Stimulated activated CD4-positive, alpha-beta T cell treated with anti-CD3 and anti-CD28 coated beads, Interleukin-15, amount 100 ng/mL, for 48 hours (primary cell): ENCODE measurements around the gene SLC1A1.
"Not testable (repeated sequence)": the region's sequence is repeated elsewhere in the genome, so short reads cannot be mapped to it uniquely, and the experiment has no call there.

Experiments used
- DNase-seq, 2 donors: peaks; one replicate each; pipeline ENCODE4 v3.0.0-alpha.2; 2020; ENCODE audit warnings: low read depth in 2 of 2

The SLC1A1 gene

DNA sequence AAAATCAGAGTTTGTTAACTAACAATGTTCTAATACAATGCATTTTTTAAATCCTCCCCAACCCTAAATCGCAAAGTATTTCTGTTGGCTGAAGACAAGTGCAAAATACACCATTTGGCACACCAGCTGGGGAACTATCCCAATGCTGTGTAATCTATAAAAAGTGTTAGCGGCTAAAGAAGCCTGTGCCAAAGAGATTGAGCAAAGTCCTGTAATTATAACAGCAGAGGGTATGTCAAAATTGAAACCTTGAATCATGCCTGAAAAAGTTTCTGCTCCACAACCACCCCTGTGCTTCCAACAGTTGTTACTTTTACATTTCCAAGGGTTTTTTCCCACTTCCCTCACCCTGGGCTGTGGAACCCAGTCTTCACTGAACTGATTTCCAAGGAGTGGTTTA, 88.7 kb downstream of the SLC1A1 start:
- no peak for DNase-seq

DNA sequence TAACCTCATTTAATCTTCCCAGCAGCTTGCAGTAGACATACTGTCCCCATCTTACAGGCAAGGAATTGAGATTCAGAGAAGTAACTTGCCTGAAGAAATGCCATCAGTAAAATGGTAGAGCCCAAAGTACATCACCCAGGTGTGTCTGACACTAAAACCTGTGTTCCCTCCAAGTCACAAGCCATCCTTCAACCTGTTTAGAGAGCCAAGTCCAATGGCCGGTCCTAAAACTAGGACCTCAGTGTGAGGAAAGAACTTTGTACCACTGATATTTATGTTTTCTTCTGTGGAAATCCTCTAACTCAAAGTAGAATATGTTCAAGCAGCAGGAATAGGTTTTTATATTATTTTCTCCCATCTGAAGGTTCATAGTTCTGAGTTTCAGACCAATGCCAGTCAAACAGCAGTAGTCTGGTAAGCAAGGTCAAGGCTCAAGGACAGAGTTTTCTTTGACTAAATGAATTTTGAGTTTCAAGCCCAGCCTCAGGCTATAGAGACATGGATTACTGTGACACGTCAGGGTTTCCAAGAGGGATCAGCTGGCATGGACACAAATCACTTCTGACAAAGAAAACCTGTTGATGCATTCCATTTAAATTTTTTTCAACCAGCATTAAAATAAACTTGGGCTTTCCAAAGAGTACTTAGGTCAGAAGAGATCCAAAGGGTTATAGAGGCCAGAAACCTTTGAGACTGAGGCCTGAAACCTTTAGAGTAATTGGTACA, 90.9 kb downstream of the SLC1A1 start:
- DNase-seq, result no peak

DNA sequence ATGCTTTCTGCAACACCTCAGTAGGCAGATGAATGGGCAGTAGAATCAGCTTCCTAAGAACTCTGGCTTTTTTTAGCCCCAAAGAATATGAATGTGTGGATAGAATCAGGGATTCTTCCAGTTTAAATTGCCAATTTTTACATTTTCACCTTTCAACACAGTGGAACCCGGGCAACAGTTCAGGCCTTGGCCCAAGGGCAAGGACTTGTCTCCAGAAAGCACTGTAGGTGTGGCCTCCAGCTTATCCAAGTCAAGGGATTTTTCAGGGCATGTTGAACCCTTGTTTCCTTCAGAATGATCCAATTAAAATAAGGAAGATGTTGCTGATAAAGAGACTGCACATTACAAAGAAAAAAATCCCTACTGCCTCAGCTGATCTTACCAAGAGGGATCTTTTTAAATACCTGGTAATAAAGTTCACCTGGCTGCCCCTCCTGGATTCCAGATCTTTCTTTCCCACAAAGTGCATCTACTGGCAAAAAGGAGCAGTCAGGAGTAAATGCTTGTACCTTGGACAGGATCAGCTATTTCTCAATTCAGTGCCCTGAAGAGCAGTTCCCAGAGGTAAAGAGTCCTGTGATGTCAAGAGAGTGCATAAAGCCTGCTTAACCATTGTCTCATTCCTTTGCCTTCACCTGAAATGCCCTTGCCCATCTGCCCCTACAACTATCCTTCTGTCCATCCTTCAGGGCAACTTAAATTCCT, 91.7 kb downstream of the SLC1A1 start:
- no peak for DNase-seq

DNA sequence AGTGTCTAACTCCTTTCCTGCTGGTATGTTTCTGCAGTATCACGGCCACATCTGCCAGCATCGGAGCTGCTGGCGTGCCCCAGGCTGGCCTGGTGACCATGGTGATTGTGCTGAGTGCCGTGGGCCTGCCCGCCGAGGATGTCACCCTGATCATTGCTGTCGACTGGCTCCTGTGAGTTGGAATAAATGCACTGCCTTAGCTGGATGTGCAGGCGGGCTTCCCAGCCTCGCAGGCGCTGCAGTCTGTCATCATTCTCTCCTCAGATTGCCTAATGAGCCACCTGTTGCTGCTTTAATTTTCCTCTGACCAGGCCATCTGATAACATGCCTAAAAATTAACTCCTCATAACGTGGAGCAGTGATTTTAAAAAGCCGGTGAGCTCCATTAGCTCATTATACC, 92.7 kb downstream of the SLC1A1 start:
- DNase-seq, result no peak

DNA sequence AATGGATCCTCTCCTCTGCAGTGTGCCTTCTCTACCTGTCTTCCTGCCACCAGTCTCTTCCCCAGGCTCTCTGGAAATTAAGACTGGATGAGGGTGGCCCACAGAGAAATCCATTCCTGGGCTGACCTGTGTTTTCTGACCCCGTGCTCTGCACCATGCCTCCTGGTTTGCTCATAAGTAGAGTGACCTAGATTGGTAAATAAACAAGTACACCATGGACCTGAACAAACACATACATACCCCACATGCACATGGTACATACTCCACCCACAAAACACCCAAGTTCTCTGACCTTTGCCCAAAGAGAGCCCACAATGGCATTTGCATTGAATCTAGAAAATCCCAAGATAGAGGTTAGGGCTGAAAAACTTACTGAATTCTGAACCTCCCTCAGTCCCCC, 94.4 kb downstream of the SLC1A1 start:
- no peak for DNase-seq

DNA sequence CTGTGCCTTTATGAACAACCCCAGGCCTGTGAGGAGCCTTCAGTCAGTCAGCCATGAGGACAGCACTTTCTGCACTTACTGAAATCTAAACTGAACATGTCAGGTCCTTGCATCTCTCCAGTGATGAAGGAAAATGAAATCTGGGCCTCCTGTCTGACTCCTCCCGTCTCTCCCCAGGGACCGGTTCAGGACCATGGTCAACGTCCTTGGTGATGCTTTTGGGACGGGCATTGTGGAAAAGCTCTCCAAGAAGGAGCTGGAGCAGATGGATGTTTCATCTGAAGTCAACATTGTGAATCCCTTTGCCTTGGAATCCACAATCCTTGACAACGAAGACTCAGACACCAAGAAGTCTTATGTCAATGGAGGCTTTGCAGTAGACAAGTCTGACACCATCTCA, 94.9 kb downstream of the SLC1A1 start:
- DNase-seq, result no peak

DNA sequence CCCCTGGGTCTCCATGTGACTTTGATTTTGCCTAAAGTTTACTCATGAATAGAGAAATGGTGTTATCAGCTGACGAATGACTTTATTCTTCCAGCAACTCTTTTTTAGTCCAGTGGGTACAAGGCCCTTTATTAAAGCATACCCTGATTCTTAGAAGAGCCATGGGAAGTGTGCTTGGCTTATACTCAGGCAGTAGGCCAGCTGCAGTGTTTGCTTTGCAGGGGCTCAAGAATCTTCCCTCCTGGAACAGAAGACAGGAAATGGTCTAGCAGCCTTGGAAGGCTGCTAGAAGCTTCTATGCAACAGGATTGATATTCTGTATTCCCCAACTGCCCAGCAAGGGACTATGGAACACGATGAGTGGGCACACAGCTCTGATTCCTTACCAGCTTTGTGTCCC, 98.5 kb downstream of the SLC1A1 start:
- DNase-seq, result no peak

DNA sequence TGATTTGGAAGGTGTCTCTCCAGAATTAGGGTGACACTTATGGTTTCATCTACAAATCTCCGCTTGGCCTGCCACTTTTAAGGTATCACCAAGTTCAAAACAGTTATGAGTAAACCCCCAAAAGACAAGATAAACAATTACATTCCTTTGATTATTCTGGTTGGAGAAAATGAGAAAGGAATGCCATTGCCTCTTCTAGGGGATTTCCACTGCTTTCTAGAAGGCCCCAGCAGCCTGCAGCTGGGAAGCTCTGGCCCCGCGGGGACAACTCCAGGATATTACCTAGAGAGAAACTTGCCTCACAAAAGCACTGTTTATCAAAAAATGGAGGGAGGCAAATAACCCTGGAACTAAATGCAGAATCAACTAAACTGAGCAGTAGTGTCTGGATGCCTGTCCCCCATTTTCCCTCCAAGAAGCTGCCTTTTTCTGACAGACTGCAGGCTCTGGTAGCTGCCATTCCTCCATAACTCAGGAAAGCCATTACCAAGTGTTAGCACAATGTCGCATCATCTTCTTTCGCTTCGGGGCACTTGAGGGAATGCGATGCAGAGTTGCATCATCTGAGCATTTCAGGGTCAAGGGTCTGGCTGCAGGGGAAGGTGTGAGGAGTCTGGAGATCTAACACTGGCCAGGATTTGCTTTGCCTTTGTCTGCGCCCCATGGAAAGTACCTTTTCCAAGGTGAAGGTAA, 100.3 kb downstream of the SLC1A1 start:
- DNase-seq, result no peak

DNA sequence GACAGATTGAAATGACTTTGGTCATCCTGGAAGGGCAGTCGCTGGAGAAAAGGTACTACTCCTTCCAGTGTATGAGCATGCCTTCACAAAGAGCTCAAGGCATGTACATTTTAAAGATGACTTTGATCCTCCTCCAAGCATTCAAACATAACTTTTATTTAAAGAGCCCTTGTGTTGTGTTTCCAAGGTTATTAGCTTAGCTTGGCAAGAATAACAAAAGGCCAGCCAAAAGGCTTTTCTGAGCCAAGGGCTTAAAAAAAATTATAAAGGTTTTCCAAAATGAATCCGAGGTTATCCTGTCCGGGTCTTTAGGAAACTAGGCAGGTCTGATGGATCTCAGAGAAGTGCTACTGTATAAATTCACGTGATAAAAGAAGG, 100.8 kb downstream of the SLC1A1 start:
- no peak for DNase-seq

DNA sequence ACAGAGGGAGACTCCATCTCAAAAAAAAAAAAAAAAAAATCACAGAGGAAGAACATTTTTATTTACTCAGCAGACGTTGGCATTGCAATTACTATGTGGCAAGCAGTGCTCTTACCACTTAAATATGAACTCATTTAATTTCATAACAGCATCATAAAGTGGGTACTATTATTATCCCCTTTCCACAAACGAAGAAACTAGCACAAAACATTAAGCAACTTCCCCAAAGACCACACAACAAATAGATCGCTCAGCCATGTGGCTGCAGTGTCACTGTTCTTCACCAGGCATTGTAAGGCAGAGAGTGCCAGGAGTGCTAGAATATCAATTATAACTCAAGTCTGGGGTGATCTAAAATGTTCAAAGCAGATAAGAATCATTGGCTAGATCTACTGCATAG, 102.0 kb downstream of the SLC1A1 start:
- no peak for DNase-seq

DNA sequence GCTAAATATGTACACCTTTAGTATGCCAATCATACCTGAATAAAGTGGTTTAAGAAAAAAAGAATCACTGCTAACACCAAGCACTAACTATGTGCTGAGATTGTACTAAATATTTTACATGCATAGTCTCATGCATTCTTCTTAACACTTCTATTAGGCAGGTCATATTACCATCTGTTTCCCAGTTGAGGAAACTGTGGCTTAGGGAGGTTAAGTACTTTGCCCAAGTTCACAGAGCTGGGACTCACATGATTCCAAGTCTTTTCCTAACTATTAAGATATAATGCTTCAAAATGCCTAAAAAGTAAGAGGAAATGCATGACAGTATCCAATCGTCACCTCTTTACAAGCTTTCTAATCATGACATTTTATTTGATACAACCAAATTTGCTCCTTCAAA, 102.6 kb downstream of the SLC1A1 start:
- no peak for DNase-seq

DNA sequence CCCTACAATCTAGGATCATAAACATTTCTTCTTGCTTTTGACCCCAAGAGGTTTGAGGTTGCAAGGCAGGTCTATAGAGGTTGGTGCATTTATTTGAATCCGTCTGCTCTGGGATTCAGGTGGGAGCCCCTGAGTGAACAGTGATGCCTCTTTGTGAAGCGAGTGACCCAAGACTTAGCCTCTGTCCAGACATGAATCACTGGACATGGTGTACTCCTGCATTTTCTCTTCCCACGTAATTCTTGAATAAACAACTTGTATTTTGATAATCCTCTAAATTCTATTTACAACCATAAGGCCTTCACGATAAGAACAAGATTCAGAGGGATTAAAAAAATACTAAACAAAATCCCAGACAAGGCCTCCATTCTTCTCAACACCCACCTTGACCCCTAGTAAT, 104.3 kb downstream of the SLC1A1 start:
- no peak for DNase-seq

DNA sequence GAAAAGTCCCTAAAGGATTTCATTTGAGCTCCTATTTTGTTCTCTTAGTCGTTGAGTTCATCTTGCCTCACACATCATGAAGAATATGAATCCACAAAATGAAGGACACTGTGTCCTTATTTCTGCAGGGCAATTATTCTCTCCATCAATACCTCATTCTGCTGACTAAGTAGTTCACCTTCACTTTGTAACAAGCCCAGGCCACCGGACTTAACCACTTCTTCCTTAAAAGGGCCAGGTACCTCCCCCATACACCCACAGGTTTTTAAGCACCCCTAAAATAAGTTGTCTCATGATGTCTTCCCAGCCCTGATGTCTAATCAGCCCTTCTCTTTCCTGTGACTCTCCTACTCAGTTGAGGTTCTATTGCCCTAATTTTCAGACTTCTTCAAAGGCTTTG, 104.7 kb downstream of the SLC1A1 start:
- no peak for DNase-seq

DNA sequence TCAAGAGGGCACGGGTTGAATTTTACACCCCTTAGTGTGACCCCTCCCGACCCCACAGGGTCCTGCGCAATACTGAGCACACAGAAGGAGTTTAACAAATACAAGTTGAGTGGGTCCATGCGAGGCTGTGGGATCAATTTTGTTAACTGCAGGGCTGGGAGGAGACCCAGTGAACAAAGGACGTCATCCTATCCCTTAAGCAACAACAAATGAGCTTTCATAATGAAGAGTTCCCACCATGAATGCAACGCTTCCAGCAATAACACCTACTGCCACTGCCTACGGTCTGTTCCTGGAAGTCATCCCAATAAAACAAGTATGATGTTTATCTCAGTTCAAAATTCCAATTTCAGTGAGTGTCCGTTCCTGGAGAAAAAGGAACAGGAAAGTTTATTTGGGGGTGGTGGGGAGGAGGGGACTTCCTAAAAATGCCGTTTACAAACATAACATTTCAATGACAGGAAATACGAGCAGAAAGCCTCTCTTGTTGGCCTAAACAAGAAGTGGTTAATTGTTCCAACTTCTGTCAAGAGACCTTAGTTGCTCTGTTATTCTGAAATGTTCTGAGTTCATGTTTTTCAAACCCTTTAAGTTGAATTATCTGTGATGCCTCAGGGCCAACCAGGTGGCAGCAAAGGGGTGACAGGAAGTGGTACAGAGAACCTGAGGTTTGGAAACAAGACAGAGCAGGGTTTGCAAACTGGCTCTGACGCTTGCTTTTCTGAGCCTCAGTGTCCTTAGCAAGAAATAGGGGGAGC, 106.1 kb downstream of the SLC1A1 start:
- DNase-seq, result no peak

DNA sequence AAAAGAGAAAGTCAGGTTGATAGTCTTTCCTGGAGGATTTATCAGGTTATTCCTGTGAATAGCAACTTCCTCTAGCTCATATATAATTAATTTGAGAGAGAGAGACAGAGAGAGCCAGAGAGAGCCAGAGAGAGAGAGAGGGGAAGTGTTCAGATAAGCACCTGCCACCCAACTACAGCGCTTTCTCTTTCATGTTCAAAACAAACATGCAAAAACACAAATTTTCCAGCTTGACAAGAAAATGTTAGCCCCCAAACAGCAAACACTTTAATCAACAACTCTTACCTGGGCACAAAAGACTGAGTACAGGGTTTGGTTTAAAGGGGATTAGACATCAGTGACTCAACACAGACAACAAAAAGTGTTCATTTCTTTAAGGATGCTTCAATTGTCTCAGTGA, 110.1 kb downstream of the SLC1A1 start:
- no peak for DNase-seq

DNA sequence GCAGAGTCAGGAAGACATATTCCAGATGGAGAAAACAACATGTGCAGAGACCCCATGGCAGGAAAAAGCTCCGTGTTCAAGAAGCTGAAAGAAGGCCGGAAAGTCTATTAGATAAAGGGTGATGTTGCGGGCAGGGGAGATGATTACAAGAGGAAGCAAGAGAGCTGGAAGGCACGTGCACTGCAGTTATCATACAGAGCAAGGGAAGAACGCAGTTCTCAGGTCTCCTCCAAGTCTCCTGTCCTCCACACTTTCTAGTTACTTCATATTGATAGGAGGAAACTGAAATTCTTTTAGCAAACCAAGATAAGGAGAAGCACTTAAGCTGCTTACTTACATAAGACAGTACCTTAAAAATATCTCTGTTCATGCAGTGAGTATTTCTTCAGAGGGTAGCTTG, 113.6 kb downstream of the SLC1A1 start:
- no peak for DNase-seq

DNA sequence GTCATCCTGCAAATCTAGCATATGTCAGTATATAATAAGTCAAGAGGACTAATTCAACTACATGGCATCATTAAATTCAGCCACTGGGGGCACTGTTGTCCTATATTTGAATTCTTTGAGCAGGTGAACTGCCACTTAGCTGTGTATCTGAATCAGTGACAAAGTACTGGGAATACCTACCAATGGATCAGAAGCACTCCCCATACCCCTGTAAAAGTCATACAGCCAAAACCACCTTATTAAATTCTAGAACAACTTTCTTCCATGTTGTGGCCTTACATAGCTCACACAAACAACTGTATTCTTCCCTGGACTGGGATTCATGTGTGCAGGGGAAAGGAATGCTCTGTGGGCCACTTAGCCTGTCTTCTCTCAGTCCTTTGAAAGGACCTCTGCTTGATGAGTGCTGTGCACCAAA, 114.4 kb downstream of the SLC1A1 start:
- peak; percentile 29 to 69 for DNase-seq

DNA sequence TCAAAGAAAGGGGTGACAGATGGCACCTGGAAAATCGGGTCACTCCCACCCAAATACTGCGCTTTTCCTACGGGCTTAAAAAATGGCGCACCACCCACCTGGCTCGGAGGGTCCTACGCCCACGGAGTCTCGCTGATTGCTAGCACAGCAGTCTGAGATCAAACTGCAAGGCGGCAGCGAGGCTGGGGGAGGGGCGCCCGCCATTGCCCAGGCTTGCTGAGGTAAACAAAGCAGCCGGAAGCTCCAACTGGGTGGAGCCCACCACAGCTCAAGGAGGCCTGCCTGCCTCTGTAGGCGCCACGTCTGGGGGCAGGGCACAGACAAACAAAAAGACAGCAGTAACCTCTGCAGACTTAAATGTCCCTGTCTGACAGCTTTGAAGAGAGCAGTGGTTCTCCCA, 115.8 kb downstream of the SLC1A1 start:
- not testable (repeated sequence) for DNase-seq

DNA sequence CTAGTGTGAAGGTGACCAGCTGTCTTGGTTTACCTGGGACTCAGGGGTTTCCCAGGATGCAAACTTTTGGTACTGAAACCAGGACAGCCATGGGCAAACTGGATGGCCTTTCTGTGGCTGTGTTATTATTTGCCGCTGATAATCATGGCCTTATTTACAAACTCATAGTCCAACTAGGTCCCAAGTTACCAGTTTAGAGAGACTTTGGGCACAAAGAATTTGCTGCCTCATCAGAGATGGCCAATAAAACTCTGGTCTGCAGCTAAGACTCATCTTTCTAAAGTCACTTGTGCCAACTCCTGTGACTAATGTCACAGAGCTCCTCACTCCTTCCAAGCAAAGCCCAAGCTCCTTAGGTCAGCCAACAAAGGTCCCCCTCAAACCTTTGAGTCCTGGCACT, 124.4 kb downstream of the SLC1A1 start:
- DNase-seq, result no peak

DNA sequence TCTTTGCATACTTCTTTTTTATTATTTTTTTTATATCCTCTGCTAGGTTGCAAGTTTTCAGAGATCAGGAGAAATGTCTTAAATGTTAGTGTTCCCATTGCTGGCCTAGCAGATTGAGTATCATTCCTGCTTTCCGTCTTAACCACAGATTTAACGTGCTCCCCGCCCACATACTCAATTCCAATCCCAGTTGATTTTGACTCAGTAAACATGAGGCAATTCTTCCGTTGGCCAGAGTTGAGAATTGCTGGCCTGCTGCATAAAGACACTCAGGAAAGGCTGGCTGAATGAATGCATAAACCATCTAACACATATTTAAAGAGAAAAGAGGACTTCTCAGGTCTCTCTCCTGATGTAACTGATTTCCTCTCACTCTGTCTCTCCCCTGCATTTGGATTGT, 125.0 kb downstream of the SLC1A1 start:
- DNase-seq, result no peak

DNA sequence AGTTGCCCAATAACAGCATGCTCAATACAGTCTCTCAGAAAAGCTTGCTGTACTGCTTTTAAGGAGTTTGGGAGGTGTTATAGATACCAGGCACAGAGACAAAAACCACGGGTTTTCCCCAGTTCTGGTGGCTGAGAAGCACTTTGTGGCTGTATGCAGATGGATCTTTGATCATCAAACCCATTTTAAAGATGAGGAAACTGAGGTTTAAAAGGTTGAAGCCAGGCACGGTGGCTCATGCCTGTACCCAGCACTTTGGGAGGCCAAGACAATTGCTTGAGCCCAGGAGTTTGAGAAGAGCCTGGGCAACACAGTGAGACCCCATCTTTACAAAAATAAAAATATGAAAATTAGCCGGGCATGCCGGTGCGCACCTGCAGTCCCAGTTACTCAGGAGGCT, 125.5 kb downstream of the SLC1A1 start:
- DNase-seq, result no peak

DNA sequence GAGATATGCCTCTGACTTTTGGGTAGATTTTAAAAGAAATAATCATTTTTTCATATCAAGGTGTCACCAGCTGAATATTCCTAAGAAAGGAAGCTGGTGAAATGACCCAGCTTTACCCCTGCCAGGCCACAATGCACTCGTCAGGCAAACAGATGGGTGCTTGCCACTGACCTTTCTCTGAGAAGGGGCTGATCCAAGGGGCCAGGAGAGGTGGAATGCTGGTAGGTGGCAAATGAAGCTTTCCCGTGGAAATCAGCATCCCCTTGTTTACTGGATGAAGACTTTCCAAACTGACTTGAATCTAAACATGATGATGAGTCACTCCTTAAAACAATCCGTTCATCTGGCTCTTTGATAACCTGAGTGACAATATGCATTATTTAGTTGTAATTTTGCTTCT, 127.5 kb downstream of the SLC1A1 start:
- no peak for DNase-seq
